ENCODE results near the gene CDKAL1.

GRCh38 chr6:21080221-21080620, 546.0 kb downstream of the CDKAL1 start:
- TF ChIP-seq SP1 (IDR thresholded peaks at IDR 0.05) (no peak), FOXA1 (IDR thresholded peaks at IDR 0.05) (no peak), ELF4 (IDR thresholded peaks at IDR 0.05) (no peak), TARDBP (IDR thresholded peaks at IDR 0.05) (no peak), BHLHE40 (IDR thresholded peaks at IDR 0.05; ENCODE audit: borderline replicate concordance) (no peak)
